CD8-positive, alpha-beta memory T cell (primary cell): ENCODE data around the gene RABGAP1L. TPM values are rescaled to one million over a fixed set of nuclear protein-coding genes. Genes with fewer than 3 reads are reported as not detected.
A peak's percentile ranks its signal among the peaks of the same experiment; 100 is the strongest.

Source experiments
- CTCF ChIA-PET: fragments of 350-600 bp; sonication (Branson Sonifier 250); formaldehyde crosslinking; loops from one replicate; lab custom pipeline; 2021; ENCODE audit warnings: antibody characterized with exemption; lab: Charles Lee
- POLR2A ChIA-PET: fragments of 350-600 bp; sonication (Branson Sonifier 250); formaldehyde crosslinking; loops from one replicate; lab custom pipeline; 2021; ENCODE audit warnings: antibody characterized with exemption; lab: Charles Lee
- DNase-seq, 5 donors: peaks; one replicate each; pipeline versions ENCODE4 v3.0.0 to v3.0.0-alpha.2; 2020 to 2022; ENCODE audit warnings: mixed read lengths in 1 of 5
- H3K27ac ChIP-seq: one replicate; pipeline ENCODE4 v1.7.0; 2013; ENCODE audit warnings: low read depth, mild to moderate bottlenecking, low read length, moderate library complexity
- H3K27me3 ChIP-seq: 2 replicates; pipeline ENCODE4 v1.7.0; 2013; ENCODE audit warnings: low read length, mild to moderate bottlenecking; ENCODE audit not compliant: insufficient read depth, poor library complexity, severe bottlenecking
- H3K36me3 ChIP-seq: 2 replicates; pipeline ENCODE4 v1.7.0; 2013; ENCODE audit warnings: mild to moderate bottlenecking, low read length, moderate library complexity; ENCODE audit not compliant: insufficient read depth
- H3K4me1 ChIP-seq: 2 replicates; pipeline ENCODE4 v1.7.0; 2013; ENCODE audit warnings: mild to moderate bottlenecking, low read length, moderate library complexity; ENCODE audit not compliant: insufficient read depth
- H3K4me3 ChIP-seq: 2 replicates; pipeline ENCODE4 v1.7.0; 2013; ENCODE audit warnings: mild to moderate bottlenecking, low read length
- H3K9me3 ChIP-seq: 2 replicates; pipeline ENCODE4 v1.7.0; 2013; ENCODE audit warnings: mild to moderate bottlenecking, low read length
- H3K27ac Mint-ChIP-seq, 8 donors: one replicate each; pipeline ENCODE4 v1.8.0; 2020 to 2021; ENCODE audit warnings: mixed read lengths in 8 of 8, mild to moderate bottlenecking in 6 of 8, inconsistent platforms in 3 of 8, moderate library complexity in 3 of 8
- H3K27me3 Mint-ChIP-seq, 2 donors: one replicate each; pipeline ENCODE4 v1.8.0; 2020 to 2021; ENCODE audit warnings: mixed read lengths in 2 of 2, mild to moderate bottlenecking in 1 of 2, moderate library complexity in 1 of 2
- H3K36me3 Mint-ChIP-seq, 3 donors: one replicate each; pipeline ENCODE4 v1.8.0; 2020 to 2021; ENCODE audit warnings: mixed read lengths in 3 of 3, inconsistent platforms in 1 of 3, mild to moderate bottlenecking in 1 of 3
- H3K4me1 Mint-ChIP-seq, 3 donors: one replicate each; pipeline ENCODE4 v1.8.0; 2020 to 2021; ENCODE audit warnings: mixed read lengths in 3 of 3, inconsistent platforms in 1 of 3, mild to moderate bottlenecking in 1 of 3
- H3K4me3 Mint-ChIP-seq, 7 donors: one replicate each; pipeline ENCODE4 v1.8.0; 2020 to 2021; ENCODE audit warnings: mixed read lengths in 7 of 7, mild to moderate bottlenecking in 6 of 7, moderate library complexity in 4 of 7, inconsistent platforms in 2 of 7
- H3K9me3 Mint-ChIP-seq, 5 donors: one replicate each; pipeline ENCODE4 v1.8.0; 2020 to 2022; ENCODE audit warnings: mixed read lengths in 5 of 5, mild to moderate bottlenecking in 3 of 5, moderate library complexity in 2 of 5, inconsistent platforms in 1 of 5
- polyA plus RNA-seq: library from polyadenylated mRNA; unstranded; fragments of 300-500 nt; fragmentation: Illumina TruSeq; gene quantifications from one replicate; pipeline ENCODE4 v1.2.3, GENCODE V29; 2021
- total RNA-seq, 2 experiments: library from RNA; stranded (reverse); gene quantifications; one replicate each; pipeline ENCODE4 v1.2.3, GENCODE V29; 2021

The RABGAP1L gene
- total and polyA plus RNA-seq, 3 experiments from 2014 or later = 41.7 to 78.5 (median 42.7) TPM

- Histone ChIP-seq H3K27ac (no peak overlapping the region), H3K4me1 (no peaks in the 10 kb centered on the region), H3K4me3 (no peak overlapping the region), H3K36me3 (no peaks in the 10 kb centered on the region), H3K9me3 (no peaks in the 10 kb centered on the region), H3K27me3 (no peaks in the 10 kb centered on the region)
- peaks cover 0 to 5% (median 0%) of the 10 kb centered on the region in 5 donors for H3K9me3 Mint-ChIP-seq
- no peak overlapping the region for H3K27ac Mint-ChIP-seq
- H3K36me3 Mint-ChIP-seq = peaks cover 6 to 12% (median 9%) of the 10 kb centered on the region in 3 donors
- POLR2A ChIA-PET = no interaction called here
- no peak overlapping the region for H3K4me3 Mint-ChIP-seq
- no peak for DNase-seq
- peaks cover 9 to 19% (median 14%) of the 10 kb centered on the region in 3 donors for H3K4me1 Mint-ChIP-seq
- CTCF ChIA-PET = no interaction called here
- no peaks in the 10 kb centered on the region for H3K27me3 Mint-ChIP-seq
Measured at GRCh38 chr1:174736831-174737230, 577.5 kb downstream of the RABGAP1L start.

GRCh38 chr1:174740249-174740968 lies 581.1 kb downstream of the RABGAP1L start:
- ChIA-PET CTCF (no interaction called here), POLR2A (no interaction called here)
- no peaks in the 10 kb centered on the region for H3K36me3 ChIP-seq
- H3K4me1 ChIP-seq = no peaks in the 10 kb centered on the region
- Mint-ChIP-seq H3K27me3 (no peaks in the 10 kb centered on the region), H3K4me3 (no peak overlapping the region), H3K4me1 (peaks cover 1 to 15% (median 9%) of the 10 kb centered on the region in 3 donors), H3K27ac (peak overlapping the region in 2 of 8 donors; percentile 14 to 26), H3K36me3 (peaks cover 5 to 12% (median 7%) of the 10 kb centered on the region in 3 donors), H3K9me3 (peaks cover 0 to 5% (median 0%) of the 10 kb centered on the region in 5 donors)
- H3K27me3 ChIP-seq = no peaks in the 10 kb centered on the region
- H3K4me3 ChIP-seq = no peak overlapping the region
- no peak for DNase-seq
- no peak overlapping the region for H3K27ac ChIP-seq
- no peaks in the 10 kb centered on the region for H3K9me3 ChIP-seq

GRCh38 chr1:174742805-174743653 lies 583.7 kb downstream of the RABGAP1L start:
- CTCF ChIA-PET = interaction anchor here (0.7 to 3.1 kb wide), 3 partner anchors 12 to 1308 kb away, joined by 3 to 12 read pairs (median 4); no protein-coding TSS in a partner anchor
- H3K36me3 ChIP-seq = no peaks in the 10 kb centered on the region
- peak overlapping the region in 3 of 8 donors; percentile 13 to 67 (median 66) for H3K27ac Mint-ChIP-seq
- H3K9me3 Mint-ChIP-seq = no peaks in the 10 kb centered on the region
- DNase-seq = no peak
- H3K27me3 ChIP-seq = no peaks in the 10 kb centered on the region
- no peak overlapping the region for H3K27ac ChIP-seq
- POLR2A ChIA-PET = no interaction called here
- H3K4me1 Mint-ChIP-seq = peaks cover 0 to 9% (median 9%) of the 10 kb centered on the region in 3 donors
- no peak overlapping the region for H3K4me3 Mint-ChIP-seq
- H3K4me3 ChIP-seq = no peak overlapping the region
- H3K27me3 Mint-ChIP-seq = no peaks in the 10 kb centered on the region
- H3K36me3 Mint-ChIP-seq = no peaks in the 10 kb centered on the region
- H3K4me1 ChIP-seq = no peaks in the 10 kb centered on the region
- no peaks in the 10 kb centered on the region for H3K9me3 ChIP-seq

GRCh38 chr1:174743654-174744561 lies 584.6 kb downstream of the RABGAP1L start:
- Mint-ChIP-seq H3K27me3 (no peaks in the 10 kb centered on the region), H3K36me3 (no peaks in the 10 kb centered on the region), H3K4me1 (peaks cover 0 to 9% (median 9%) of the 10 kb centered on the region in 3 donors), H3K9me3 (no peaks in the 10 kb centered on the region), H3K4me3 (no peak overlapping the region), H3K27ac (no peak overlapping the region)
- Histone ChIP-seq H3K4me3 (no peak overlapping the region), H3K27ac (no peak overlapping the region), H3K36me3 (no peaks in the 10 kb centered on the region), H3K9me3 (no peaks in the 10 kb centered on the region), H3K27me3 (no peaks in the 10 kb centered on the region), H3K4me1 (no peaks in the 10 kb centered on the region)
- ChIA-PET CTCF (interaction anchor here (0.6 to 3.1 kb wide), 7 partner anchors 11 to 1308 kb away, joined by 3 to 12 read pairs (median 3); no protein-coding TSS in a partner anchor), POLR2A (no interaction called here)
- DNase-seq = peak in 2 of 5 donors; percentile 25 to 37

GRCh38 chr1:174744886-174745285 lies 585.6 kb downstream of the RABGAP1L start:
- DNase-seq = no peak
- ChIA-PET CTCF (interaction anchor here (0.6 to 3.1 kb wide), 3 partner anchors 15 to 482 kb away, joined by 3 to 12 read pairs (median 3); no protein-coding TSS in a partner anchor), POLR2A (interaction anchor here (0.5 kb wide), 1 partner anchor 17 kb away, joined by 3 read pairs; no protein-coding TSS in a partner anchor)
- Mint-ChIP-seq H3K4me1 (peaks cover 0 to 9% (median 9%) of the 10 kb centered on the region in 3 donors), H3K27ac (no peak overlapping the region), H3K9me3 (no peaks in the 10 kb centered on the region), H3K4me3 (no peak overlapping the region), H3K36me3 (no peaks in the 10 kb centered on the region), H3K27me3 (no peaks in the 10 kb centered on the region)
- Histone ChIP-seq H3K4me3 (no peak overlapping the region), H3K9me3 (no peaks in the 10 kb centered on the region), H3K27ac (no peak overlapping the region), H3K27me3 (no peaks in the 10 kb centered on the region), H3K36me3 (no peaks in the 10 kb centered on the region), H3K4me1 (no peaks in the 10 kb centered on the region)

- H3K36me3 ChIP-seq = no peaks in the 10 kb centered on the region
- Mint-ChIP-seq H3K4me1 (peaks cover 0 to 17% (median 9%) of the 10 kb centered on the region in 3 donors), H3K9me3 (no peaks in the 10 kb centered on the region), H3K27me3 (no peaks in the 10 kb centered on the region), H3K36me3 (peaks cover 0 to 1% (median 0%) of the 10 kb centered on the region in 3 donors), H3K27ac (peak overlapping the region in 3 of 8 donors; percentile 20 to 46 (median 29)), H3K4me3 (no peak overlapping the region)
- no peaks in the 10 kb centered on the region for H3K4me1 ChIP-seq
- H3K27ac ChIP-seq = no peak overlapping the region
- H3K4me3 ChIP-seq = no peak overlapping the region
- CTCF ChIA-PET = no interaction called here
- POLR2A ChIA-PET = no interaction called here
- H3K9me3 ChIP-seq = no peaks in the 10 kb centered on the region
- no peak for DNase-seq
- H3K27me3 ChIP-seq = no peaks in the 10 kb centered on the region
Measured at GRCh38 chr1:174746024-174746808, 586.9 kb downstream of the RABGAP1L start.

- no peaks in the 10 kb centered on the region for H3K36me3 ChIP-seq
- no peak overlapping the region for H3K27ac ChIP-seq
- no peak overlapping the region for H3K4me3 Mint-ChIP-seq
- H3K4me1 ChIP-seq = no peaks in the 10 kb centered on the region
- no peaks in the 10 kb centered on the region for H3K9me3 ChIP-seq
- H3K27ac Mint-ChIP-seq = no peak overlapping the region
- ChIA-PET CTCF (interaction anchor here (1.1 kb wide), 2 partner anchors 22 to 276 kb away, joined by 3 to 4 read pairs; no protein-coding TSS in a partner anchor), POLR2A (no interaction called here)
- H3K36me3 Mint-ChIP-seq = peaks cover 0 to 4% (median 0%) of the 10 kb centered on the region in 3 donors
- no peak overlapping the region for H3K4me3 ChIP-seq
- H3K4me1 Mint-ChIP-seq = peaks cover 0 to 13% (median 5%) of the 10 kb centered on the region in 3 donors
- no peaks in the 10 kb centered on the region for H3K9me3 Mint-ChIP-seq
- no peak for DNase-seq
- H3K27me3 Mint-ChIP-seq = no peaks in the 10 kb centered on the region
- no peaks in the 10 kb centered on the region for H3K27me3 ChIP-seq
Measured at GRCh38 chr1:174747613-174748012, 588.3 kb downstream of the RABGAP1L start.
